NCI-H2171 (cell line): ENCODE measurements around the gene GALNT10.

Experiments used
- DNase-seq: peaks from one replicate; lab custom pipeline; 2025; lab: John Stamatoyannopoulos, UW

GALNT10 gene

DNA sequence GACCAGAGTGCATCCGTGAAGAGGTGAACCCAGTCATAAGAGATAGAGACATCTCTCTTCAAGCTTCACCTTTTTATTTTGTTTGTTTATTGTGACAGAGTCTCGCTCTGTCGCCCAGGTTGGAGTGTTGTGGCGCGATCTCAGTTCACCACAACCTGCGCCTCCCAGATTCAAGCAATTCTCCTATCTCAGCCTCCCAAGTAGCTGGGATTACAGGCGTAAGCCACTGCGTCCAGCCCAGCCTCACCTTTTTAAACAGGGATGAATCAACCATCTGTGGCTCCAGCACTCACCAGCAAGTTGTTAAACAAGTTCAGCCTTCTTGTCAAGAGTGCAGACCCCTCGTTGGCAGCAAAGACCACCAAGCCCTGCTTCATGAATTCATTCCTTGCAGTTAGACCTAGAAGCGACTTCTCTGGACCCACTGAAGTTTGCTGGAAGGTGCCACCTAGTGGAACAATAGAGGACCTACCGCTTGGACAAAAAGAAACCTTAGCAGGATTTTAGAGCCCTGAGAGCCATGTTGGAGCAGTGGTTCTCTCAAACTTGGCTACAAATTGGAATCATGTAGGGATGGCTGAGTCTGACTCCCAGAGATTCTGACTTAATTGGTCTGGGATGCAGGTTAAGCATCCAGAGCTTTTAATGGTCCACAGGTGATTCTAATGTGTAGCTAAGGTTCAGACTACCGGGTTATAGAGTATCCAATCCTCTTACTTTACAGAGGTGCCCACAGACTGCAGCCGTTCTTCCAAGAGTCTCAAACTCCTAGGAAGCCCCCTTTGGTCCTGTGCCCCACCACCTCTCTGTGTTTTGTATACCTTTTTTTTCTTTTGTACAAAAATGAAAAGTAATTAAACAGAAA is 10.5 kb upstream of the GALNT10 start:
- DNase-seq: peak; percentile 15

GRCh38 chr5:154181161-154181560 is 9.4 kb upstream of the GALNT10 start:
- no peak for DNase-seq

DNA sequence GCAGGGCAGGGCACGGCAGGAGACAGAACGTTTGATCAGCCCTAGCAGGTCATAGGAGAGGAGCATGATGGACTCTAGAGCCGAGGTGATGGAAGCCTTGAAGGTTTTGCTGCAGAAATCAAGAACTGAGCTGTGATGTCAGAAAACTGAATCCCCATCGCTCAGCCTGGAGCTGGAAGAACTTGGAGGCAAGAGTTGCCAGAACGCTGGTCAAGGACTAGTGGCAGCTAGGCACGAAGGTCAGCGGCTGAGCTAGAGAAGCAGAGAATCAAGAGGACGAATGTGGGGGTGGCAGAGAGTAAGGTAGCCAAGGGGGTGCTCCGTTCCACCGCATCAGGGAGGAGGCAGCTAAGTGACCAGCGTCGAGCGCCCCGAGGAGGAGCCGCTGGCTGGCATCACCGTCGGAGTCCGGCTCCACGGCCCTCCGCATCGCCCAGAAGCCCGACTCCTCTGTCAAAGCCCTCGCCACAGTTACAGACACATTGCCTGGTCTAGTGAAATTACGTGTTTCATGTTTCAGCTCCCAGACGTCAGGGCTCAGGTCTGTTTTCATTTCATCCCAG is 1.2 kb upstream of the GALNT10 start:
- no peak for DNase-seq

- peak; percentile 33 for DNase-seq
Observed at GRCh38 chr5:154189819-154190594, 526 bp upstream of the GALNT10 start.

GRCh38 chr5:154191467-154192261 is 1.1 kb downstream of the GALNT10 start:
- no peak for DNase-seq

GRCh38 chr5:154193283-154193682 is 2.8 kb downstream of the GALNT10 start:
- DNase-seq: no peak

DNA sequence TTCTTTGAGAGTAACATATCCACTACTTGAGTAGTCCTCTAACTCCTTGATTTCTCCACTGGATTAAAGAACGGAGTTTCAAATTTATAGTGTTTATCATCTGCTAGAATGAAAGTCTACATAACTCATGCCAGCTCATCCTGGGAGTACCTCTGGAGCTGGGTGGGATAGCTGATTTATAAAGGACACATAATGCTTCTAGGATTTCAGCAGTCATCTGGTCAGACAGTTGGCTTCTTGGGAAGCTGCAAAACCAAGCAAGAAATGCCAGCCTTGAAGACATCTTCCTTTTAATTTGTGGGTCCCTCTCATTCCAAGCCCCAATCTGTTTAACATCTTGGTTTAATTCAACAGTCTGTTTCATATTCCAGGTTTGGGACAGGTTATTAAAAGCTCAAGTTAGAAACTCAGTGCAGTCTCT is 3.2 kb downstream of the GALNT10 start:
- no peak for DNase-seq

DNA sequence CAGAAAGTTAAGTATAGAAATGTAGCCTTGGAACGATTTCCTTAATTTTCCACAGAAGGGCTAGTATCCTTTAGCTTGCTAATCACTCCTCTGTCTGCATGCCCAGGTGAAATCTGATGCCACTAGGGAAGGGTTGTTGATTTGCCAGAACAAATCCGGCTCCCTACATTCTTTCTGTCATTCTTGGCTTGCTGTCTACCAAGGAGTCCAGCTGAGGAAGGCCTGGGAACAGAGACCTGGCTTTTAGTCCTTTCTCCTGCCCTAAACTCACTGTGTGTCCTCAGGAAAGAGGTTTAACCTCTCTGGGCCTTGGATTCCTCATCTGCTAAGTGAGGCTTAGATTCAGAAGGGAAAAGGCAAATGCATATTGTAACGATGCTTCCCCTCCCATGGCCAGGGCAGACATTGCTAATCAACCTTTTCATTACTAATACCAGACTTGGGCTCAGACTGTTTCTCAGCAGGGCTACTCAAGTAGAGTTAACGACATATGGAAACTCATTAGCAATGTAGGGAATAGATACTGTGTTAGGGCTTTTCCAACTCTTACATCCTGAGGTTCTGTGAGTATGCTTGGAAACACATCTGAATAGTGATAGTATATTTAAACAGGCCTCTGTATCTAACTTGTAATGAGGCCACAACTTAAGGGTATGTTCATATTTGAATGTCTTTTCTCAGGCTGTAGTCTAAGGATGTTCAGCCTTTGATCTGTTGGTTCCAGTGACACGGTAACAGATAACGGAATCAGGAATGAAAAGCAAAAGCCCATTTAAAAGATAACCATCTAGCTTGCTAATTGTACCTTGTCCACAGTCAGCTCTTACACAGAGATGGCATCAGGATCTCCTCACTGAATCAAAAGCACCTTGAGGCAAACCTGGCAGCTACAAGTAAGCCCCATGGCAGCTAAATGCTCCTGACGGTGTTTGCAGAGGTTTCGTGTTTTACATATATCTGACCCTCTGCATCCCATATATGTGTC is 4.1 kb downstream of the GALNT10 start:
- no peak for DNase-seq

DNA sequence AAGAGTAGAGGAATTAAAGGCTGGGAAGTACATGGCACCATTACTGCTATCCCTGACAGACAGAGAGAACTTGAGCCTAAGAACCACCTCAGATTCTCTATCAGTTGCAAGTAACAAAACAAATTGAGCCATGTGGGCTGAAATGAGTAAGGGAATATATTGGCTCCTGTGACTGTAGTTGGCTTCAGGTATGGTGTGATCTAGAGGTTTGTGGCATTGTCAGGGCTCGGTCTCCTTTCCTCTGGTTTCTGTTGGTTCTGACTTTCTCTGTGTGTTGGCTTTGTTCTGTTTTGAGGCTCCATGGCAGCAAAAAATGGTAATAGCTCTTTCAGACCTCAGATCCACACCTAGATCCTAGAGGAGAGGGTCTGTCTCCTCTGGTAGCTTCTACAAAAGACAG is 5.7 kb downstream of the GALNT10 start:
- DNase-seq: no peak

GRCh38 chr5:154196955-154197652 is 6.6 kb downstream of the GALNT10 start:
- no peak for DNase-seq

DNA sequence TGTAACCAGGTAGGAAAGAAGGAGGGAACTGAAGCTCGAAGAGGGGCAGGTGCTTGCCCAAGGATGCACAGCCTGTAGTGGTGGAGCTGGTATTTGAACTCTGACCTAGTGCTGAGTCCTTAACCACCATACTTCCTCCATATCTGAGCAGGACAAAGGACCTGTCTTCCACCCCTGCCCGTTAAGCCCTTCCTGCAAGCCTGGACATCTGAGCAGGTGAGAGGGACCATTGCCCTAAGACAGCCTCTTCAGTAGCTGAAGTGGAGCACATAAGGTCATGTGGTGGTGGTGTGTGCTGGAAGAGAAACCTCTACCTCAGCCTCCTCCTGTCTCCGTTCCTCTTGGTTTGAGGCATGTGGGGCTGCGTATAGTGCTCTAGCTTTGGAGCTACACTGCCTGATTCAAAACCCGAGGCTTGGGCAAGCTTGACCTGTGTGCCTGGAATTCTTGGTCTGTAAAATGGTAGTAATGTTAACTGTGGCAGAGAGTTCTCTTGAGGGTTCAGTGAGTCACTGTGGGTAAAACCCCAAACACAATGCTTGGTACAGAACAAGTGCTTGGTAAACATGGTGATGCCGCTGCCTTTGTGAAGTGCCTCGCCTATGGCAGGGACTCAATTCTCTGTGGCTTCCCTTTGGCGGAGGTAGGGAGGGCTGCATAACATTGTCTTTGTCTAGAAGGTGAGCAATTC is 7.4 kb downstream of the GALNT10 start:
- no peak for DNase-seq

GRCh38 chr5:154198611-154199230 is 8.2 kb downstream of the GALNT10 start:
- no peak for DNase-seq

GRCh38 chr5:154199263-154199662 is 8.7 kb downstream of the GALNT10 start:
- DNase-seq: no peak

GRCh38 chr5:154199671-154200220 is 9.2 kb downstream of the GALNT10 start:
- DNase-seq: no peak

GRCh38 chr5:154200221-154200620 is 9.7 kb downstream of the GALNT10 start:
- no peak for DNase-seq

DNA sequence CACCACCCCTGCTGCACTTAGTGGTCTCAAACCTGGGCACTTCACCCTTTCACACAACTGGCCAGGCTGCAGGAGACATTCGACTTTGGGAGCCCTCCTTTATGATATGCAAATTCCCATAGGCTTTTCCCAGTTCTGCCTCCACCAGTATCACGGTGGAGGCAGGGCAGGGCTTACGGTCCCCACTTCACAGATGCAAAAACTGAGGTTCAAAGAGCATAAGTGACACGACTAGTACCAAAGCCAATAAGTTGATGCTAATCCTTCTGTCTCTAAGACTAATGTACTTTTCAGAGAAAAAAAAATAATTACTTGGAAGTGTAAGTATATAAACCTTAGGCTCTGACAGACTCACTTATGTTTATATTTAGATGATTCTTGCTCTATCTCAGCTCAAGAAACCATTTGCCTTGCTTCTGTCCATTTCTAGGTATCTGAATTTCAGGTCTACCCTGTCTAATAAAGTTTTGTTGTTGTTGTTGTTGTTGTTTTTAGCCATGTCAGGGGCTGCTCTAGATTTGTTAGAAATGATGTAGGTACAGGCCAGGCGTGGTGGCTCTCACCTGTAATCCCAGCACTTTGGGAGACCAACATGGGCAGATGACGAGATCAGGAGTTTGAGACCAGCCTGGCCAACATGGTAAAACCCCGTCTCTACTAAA is 10.7 kb downstream of the GALNT10 start:
- no peak for DNase-seq

GRCh38 chr5:154202379-154203260 is 12.1 kb downstream of the GALNT10 start:
- no peak for DNase-seq
